ENCODE data around the gene ABR. TPM values are rescaled to one million over a fixed set of nuclear protein-coding genes. Genes with fewer than 3 reads are reported as not detected.

ABR gene
- total and polyA plus RNA-seq, 2 of the 8 experiments (the other 6 are each of a cell fraction or from before 2014, with no cell fraction given), result 44.8 to 47.2 TPM

- Histone ChIP-seq H3K4ac (replicated peaks; ENCODE audit: insufficient read length, low read depth, low read length) (no peak overlapping the region), H2BK15ac (ENCODE audit: low read length) (no peak overlapping the region), H2BK20ac (ENCODE audit: low read length) (no peak overlapping the region), H3K4me1 (replicated peaks in 1 of 4; ENCODE audit: control insufficient read depth in 3 of 4, insufficient read depth in 4 of 4, low read length in 3 of 4) (peaks cover 9 to 30% (median 25%) of the 10 kb centered on the region in 4 experiments), H2AK5ac (ENCODE audit: low read depth, low read length) (peak overlapping the region; percentile 82; the same call in 1 of the 2 replicates), H3K56ac (replicated peaks; ENCODE audit: insufficient read length, low read depth, low read length) (no peak overlapping the region), H3K9ac (replicated peaks in 1 of 4; ENCODE audit: extremely low read depth in 1 of 4, low read depth in 3 of 4, low read length in 3 of 4) (no peak overlapping the region), H3K79me1 (ENCODE audit: low read depth, low read length) (peaks cover 17% of the 10 kb centered on the region), H3K18ac (ENCODE audit: extremely low read depth, low read length) (0 out of 2 replicates have a peak overlapping the region, but pooled peaks have one; percentile 39), H4K5ac (ENCODE audit: insufficient read length, low read depth, low read length) (no peak overlapping the region), H3K4me3 (ENCODE audit: extremely low read depth in 1 of 4, insufficient read depth in 2 of 4, low read depth in 3 of 4, low read length in 4 of 4) (no peak overlapping the region), H3K4me2 (ENCODE audit: insufficient read depth in 1 of 2, low read depth in 2 of 2, low read length in 2 of 2) (peak overlapping the region in 1 of 2 experiments; percentile 65; a peak in 2 of 4 replicates), H3K23ac (ENCODE audit: insufficient read length) (no peak overlapping the region), H3K14ac (ENCODE audit: insufficient read length) (no peak overlapping the region), H3K27ac (ENCODE audit: low read depth, low read length) (no peak overlapping the region), H2BK5ac (ENCODE audit: low read depth, low read length) (peak overlapping the region; percentile 38; the same call in 1 of the 2 replicates), H2AFZ (ENCODE audit: low read length) (no peak overlapping the region), H3K36me3 (ENCODE audit: control insufficient read depth in 2 of 4, insufficient read depth in 4 of 4, low read length in 3 of 4) (no peaks in the 10 kb centered on the region; a peak in 2 of 8 replicates), H3K79me2 (ENCODE audit: control insufficient read depth in 1 of 2, insufficient read depth in 2 of 2, low read length in 2 of 2) (peaks cover 24 to 85% of the 10 kb centered on the region in 2 experiments), H4K20me1 (replicated peaks in 1 of 2; ENCODE audit: control insufficient read depth in 1 of 2, insufficient read depth in 2 of 2, low read length in 2 of 2) (peaks cover 7 to 13% of the 10 kb centered on the region in 2 experiments), H3K27me3 (replicated peaks in 1 of 4; ENCODE audit: control insufficient read depth in 3 of 4, extremely low read depth in 1 of 4, insufficient read depth in 3 of 4, low read length in 3 of 4) (no peaks in the 10 kb centered on the region), H4K91ac (replicated peaks; ENCODE audit: insufficient read length, low read length) (no peak overlapping the region), H4K8ac (ENCODE audit: extremely low read depth, insufficient read depth, low read length) (no peak overlapping the region), H2BK12ac (ENCODE audit: low read depth, low read length) (no peak overlapping the region), H2BK120ac (replicated peaks; ENCODE audit: low read depth, low read length) (no peak overlapping the region), H3K9me3 (ENCODE audit: insufficient read depth in 2 of 2, low read depth in 1 of 2, low read length in 1 of 2) (no peaks in the 10 kb centered on the region), H3K23me2 (ENCODE audit: low read depth, low read length) (no peaks in the 10 kb centered on the region)
- ChIA-PET POLR2A (ENCODE audit: partially characterized antibody) (interaction anchor here (1.1 to 2.5 kb wide), 7 partner anchors 9 to 113 kb away, joined by 3 to 13 read pairs (median 3); no protein-coding TSS in a partner anchor), CTCF (ENCODE audit: partially characterized antibody) (interaction anchor here (0.7 to 2.0 kb wide), 8 partner anchors 9 to 169 kb away, joined by 3 to 9 read pairs (median 4); no protein-coding TSS in a partner anchor)
- no peak for DNase-seq (ENCODE audit: low read depth in 1 of 2, low spot score in 2 of 2)
- TF ChIP-seq EZH2 (IDR thresholded peaks at IDR 0.05; ENCODE audit: low read depth, low read length, severe bottlenecking) (no peak), BRCA1 (IDR thresholded peaks at IDR 0.05; ENCODE audit: low read depth, low read length) (no peak), RFX5 (IDR thresholded peaks at IDR 0.05; ENCODE audit: borderline replicate concordance, low read depth, low read length) (no peak), RNF2 (IDR thresholded peaks at IDR 0.05; ENCODE audit: borderline replicate concordance, low read depth, low read length, missing control alignments, poor library complexity, severe bottlenecking) (no peak), MAX (IDR thresholded peaks at IDR 0.05) (no peak), TAF7 (optimal IDR thresholded peaks at IDR 0.05; ENCODE audit: borderline replicate concordance, low read depth, low read length) (no peak)
- no peak for FAIRE-seq
- 71% methylated on average over 14 of the region's 14 CpGs; no CpG with 5 or more reads in 1 of the 2 experiments for whole genome bisulfite sequencing, 2 experiments (ENCODE audit: extremely low coverage in 1 of 2, insufficient coverage in 1 of 2, insufficient read length in 1 of 2, insufficient replicate concordance in 2 of 2, low coverage in 1 of 2, low lambda C conversion rate in 2 of 2, missing lambda C conversion rate in 1 of 2)
Observed at GRCh38 chr17:964876-965275, 214.9 kb downstream of the ABR start.
